Activated CD4-positive, alpha-beta T cell treated with anti-CD3 and anti-CD28 coated beads, Interleukin-2, Interleukin-6, amounts not matched to agents 100 ng/mL and 50 ng/mL, durations not matched to agents 16 hours and 8 hours (primary cell): Measurements from ENCODE around the gene P3H3.

ENCODE experiments used
- DNase-seq: peaks from one replicate; pipeline ENCODE4 v3.0.0-alpha.2; 2020

Gene P3H3

DNA sequence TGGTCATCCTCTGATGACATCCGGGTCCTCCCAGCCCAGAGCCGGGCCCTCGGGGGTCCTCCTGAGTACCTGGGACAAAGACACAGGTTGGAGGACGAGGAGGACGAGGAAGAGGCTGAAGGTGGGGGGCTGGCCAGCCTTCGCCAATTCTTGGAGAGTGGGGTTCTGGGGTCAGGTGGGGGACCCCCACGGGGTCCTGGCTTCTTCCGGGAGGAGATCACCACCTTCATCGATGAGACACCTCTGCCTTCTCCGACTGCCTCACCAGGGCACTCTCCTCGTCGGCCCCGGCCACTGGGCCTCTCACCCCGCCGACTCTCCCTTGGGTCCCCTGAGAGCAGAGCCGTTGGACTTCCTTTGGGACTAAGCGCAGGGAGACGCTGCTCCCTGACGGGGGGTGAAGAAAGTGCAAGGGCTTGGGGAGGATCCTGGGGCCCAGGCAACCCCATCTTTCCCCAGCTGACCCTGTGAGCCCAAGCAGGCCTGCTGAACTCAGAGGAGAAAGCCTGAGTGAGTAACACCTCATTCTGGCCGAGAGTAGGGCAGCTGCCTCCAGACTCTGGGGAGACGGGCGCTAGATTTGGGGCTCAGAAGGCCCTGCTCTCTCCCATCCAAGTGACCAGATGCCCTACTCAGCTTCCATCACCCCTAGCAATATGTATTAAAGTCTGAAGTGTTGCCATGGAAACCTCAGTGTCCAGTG, 1.3 kb upstream of the P3H3 start:
- DNase-seq: no peak

DNA sequence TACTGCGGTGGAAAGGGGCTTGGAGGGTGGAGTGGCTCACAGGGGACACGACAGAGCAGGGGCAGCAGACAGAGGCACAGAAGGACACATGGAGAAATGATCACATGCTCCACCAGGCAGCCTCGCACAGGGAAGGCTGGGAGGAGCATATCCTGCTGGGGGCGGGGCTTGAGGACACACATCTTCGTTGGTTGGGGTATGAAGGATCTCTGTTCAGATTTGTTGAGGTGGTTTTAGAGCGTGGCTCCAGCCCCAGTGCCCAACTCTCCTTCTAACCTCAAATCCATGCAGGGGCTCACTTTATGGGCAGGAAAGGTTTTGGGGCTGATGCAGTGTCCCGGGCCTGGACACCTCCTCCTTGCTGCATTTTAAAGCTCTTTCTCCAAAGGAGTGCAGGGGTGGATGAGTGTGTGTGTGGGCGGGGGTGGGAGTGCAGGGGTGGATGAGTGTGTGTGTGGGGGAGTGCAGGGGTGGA, 733 bp upstream of the P3H3 start:
- DNase-seq: peak; percentile 50

DNA sequence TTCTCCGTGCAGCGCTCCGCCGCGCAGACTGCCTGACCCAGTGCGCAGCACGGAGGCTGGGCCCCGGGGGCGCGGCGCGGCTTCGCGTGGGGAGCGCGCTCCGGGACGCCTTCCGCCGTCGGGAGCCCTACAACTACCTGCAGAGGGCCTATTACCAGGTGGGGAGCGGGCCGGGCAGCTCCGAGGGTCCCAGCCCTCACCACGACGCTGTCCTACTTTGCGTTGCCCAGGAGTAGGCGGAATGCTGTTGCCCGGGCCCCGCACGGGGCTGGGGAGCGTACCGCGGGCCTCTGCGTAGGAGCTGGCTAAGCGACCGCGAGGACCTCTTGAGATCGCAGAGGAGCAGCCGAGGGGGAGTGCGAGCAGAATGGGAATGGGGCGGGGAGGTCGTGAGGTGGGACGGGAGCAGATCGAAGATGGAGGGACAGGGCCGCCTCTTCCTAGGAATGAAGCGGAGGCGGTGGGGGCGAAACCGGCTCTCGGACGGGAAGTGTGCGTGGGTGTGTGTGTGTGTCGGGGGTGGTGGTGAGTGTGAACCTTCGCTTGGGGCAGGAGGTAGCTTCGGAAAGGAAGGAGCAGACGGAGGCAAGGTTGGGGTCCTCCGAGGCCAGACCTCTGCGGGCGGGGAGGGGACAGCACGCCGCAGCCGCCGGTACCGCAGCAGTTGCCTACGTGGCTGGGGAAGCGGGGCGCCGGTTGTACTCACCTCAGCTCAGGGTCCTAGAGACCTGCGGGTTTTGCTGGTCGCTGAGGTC, 751 bp downstream of the P3H3 start:
- DNase-seq: no peak

DNA sequence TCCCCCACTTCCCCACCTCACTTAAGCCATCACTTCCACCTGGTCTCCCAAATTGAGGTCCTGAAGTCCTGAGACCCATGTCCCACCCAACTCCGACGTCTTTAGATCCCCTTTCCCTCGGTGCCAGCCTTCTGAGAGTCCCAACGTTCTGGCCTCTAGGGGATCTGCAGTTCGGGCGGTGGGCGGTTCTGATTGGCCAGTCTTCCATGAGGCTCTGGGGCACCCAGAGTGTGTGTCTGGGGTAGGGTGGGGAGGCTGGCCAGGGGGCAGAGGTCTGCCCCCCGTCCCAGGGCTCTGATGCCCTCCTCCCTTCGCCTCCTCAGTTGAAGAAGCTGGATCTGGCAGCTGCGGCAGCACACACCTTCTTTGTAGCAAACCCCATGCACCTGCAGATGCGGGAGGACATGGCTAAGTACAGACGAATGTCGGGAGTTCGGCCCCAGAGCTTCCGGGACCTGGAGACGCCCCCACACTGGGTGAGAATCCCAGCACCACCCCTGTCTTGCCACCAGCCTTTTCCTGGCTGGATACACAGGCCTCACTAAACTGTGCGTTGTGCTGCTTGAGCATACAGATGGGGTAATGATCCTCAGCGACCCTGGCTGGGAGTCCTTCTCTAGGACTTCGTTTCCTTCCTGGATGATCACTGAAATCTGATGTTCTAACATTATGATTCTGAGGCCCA, 1.5 kb downstream of the P3H3 start:
- no peak for DNase-seq

DNA sequence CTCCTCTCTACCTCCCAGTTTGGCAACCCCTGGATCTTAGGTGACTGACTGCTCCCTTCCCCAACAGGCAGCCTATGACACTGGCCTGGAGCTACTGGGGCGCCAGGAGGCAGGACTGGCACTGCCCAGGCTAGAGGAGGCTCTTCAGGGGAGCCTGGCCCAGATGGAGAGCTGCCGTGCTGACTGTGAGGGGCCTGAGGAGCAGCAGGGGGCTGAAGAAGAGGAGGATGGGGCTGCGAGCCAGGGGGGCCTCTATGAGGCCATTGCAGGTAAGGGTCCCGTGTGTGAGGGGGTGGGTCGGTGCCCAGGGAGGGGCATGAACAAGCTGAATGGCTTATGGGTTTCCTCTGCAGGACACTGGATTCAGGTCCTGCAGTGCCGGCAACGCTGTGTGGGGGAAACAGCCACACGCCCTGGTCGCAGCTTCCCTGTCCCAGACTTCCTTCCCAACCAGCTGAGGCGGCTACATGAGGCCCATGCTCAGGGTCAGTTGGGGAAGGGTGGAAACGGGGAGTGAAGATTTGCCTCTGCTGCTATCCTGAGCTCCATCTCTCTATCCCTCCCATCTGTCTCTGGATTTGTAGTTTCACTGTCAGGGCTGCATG, 2.2 kb downstream of the P3H3 start:
- no peak for DNase-seq

DNA sequence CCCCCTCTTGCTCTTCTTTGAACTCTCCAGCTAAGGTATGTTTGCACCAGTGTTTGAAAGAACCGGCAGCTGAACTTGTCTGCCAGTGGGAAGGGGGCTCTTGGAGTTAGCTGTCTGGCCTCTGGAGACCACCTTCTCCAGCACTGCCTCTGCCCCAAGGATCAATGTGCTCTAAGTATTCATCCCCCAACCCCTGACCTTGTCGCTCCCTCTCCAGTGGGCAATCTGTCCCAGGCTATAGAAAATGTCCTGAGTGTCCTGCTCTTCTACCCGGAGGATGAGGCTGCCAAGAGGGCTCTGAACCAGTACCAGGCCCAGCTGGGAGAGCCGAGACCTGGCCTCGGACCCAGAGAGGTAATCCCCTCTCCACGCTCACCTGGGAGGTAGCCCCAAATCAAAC, 2.8 kb downstream of the P3H3 start:
- no peak for DNase-seq

DNA sequence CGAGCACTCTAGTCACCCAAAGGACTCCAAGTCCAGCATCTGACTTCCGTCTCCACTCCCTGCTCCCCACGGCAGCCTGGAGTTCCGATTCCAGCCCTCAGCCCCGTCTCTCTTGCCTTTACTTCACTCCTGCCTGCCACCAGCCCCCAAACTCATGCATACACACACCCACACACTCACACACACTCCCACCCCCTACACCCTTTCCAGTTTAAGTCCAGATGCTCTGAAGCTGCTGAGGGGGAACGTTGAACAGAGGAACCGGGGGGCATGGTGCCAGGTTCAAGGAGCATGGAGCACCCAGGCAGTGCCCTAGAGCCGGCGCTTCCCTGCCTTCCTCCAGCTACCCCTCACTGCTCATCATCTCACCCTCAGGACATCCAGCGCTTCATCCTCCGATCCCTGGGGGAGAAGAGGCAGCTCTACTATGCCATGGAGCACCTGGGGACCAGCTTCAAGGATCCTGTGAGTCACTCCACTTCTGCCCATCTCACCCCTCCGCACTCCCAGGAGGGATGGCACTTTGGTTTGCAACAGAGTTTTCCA, 3.3 kb downstream of the P3H3 start:
- no peak for DNase-seq

DNA sequence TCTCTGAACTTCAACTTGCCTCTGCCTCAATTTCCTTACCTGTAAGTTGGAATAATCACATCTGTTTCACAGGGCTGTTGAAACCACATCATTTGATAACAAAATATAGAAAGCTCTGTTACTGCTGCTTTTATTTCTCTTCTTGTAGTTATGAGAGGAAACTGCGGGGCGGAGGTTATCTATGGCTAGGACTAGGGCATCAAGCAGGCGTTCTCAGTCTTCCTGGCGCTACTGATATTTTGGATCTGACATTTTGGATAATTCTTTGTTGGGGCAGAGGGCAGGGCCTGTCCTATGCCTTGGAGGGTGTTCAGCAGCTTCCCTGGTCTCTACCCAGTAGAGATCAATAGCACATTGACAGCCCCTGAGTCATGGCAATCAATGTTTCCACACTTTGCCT, 3.9 kb downstream of the P3H3 start:
- DNase-seq: no peak

DNA sequence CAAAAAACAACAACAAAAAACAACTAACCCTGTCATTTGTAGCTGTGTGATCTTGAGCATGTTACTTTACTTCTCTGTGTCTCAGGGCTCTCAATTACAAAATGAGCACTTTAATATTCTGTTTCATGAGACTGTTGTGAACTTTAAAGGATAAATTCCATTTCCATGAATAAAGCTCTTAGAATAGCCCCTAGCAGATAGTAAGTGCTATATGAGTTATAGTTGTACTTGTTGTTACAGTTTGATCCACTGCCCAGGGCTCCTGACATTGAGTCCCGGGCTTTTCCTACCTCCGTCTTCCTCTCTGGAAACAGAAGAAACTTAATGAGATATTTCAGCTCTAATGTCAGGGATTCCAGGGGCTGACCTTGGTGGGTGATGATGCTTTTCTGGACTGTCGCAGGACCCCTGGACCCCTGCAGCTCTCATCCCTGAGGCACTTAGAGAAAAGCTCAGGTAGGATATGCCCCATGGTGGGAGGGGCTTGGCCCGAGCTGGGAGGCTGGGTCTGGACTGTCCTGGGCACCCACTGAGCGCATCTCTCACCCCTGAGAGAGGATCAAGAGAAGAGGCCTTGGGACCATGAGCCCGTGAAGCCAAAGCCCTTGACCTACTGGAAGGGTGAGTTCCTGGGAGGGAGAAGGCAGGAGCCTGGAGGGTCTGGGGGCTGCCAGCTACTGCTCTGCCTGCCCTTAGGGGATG, 5.1 kb downstream of the P3H3 start:
- no peak for DNase-seq

DNA sequence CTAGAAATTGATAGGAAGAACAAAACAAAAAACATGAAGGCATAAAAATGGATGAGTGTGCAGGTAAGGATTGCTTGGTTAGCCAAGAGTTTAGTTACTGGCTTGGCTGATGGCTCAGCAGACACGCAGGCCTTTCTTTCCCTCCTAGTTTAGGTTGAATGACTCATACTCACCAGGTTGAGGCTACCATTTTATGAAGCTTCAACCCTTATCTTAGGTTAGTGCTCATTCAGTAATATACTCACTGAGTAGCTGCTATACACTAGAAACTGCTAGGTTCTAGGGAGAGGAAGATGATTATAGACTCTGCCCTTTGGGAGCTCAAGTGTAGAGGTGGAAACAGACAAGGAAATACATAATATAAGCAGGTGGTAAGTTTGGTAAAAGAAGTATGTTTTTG, 6.0 kb downstream of the P3H3 start:
- no peak for DNase-seq

DNA sequence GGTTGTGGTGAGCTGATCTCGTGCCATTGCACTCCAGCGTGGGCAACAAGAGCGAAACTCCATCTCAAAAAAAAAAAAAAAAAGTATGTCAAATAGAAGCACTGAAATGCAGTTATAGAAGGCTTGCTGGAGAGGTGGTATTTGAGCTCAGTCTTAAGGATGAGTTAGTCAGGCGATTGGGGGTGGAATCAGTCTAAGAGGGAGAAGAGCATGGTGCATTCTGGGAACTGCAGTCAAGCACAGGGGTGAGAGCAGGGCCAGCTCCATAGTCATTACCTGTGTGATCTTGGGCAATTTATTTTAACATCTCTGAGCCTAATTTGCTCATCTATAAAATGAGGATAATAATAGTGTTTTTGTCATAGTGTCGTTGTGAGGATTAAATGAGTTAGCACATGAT, 6.7 kb downstream of the P3H3 start:
- DNase-seq: no peak

DNA sequence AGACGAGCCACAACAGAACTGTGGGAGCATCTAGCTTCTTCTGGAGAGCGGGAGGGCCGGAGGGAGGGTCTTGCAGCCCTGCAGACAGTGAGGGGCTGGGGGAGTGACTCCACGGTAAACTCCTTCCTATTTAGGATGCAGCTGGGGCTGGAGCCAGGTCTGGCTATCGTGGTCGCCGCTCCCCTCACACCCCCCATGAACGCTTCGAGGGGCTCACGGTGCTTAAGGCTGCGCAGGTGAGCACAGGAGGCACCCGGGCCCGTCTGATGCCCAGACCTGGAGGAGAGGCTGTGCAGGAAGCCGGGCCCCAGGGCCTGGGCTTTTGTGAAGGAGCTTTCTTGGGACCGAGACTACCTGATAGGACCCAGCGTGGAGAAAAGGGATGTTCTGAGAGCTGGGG, 8.6 kb downstream of the P3H3 start:
- DNase-seq: no peak

DNA sequence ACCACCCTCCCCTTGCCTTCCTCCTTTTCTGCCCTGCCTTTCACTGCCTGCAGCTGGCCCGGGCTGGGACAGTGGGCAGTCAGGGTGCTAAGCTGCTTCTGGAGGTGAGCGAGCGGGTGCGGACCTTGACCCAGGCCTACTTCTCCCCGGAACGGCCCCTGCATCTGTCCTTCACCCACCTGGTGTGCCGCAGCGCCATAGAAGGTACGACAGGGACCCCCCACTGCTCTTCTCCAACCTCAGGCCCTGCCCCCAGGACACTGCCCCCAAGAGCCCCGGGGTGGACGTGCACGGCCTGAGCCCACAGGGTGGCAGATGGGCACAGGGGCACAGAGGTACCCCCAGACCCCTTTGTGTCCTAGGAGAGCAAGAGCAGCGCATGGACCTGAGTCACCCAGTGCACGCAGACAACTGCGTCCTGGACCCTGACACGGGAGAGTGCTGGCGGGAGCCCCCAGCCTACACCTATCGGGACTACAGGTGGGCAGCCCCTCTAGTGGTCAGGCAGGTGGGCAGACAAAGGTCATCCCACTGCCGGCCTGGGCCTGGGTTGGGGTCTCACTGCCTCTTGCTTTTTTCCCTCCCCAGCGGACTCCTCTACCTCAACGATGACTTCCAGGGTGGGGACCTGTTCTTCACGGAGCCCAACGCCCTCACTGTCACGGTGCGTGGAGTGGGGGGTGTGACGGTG, 9.3 kb downstream of the P3H3 start:
- DNase-seq: no peak

DNA sequence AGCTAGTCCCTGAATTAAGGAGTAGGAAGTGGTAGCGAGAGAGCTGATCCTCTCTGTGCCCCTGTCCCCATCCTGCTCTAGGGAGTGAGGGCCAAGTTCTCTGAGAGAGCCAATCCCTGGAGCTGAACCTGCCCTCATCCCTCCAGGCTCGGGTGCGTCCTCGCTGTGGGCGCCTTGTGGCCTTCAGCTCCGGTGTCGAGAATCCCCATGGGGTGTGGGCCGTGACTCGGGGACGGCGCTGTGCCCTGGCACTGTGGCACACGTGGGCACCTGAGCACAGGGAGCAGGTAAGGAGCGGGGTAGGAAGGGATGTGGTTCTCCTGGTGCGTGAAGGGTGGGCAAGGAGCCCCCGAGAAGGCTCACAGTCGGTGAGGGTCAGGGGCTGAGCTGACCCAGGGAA, 10.6 kb downstream of the P3H3 start:
- DNase-seq: no peak

DNA sequence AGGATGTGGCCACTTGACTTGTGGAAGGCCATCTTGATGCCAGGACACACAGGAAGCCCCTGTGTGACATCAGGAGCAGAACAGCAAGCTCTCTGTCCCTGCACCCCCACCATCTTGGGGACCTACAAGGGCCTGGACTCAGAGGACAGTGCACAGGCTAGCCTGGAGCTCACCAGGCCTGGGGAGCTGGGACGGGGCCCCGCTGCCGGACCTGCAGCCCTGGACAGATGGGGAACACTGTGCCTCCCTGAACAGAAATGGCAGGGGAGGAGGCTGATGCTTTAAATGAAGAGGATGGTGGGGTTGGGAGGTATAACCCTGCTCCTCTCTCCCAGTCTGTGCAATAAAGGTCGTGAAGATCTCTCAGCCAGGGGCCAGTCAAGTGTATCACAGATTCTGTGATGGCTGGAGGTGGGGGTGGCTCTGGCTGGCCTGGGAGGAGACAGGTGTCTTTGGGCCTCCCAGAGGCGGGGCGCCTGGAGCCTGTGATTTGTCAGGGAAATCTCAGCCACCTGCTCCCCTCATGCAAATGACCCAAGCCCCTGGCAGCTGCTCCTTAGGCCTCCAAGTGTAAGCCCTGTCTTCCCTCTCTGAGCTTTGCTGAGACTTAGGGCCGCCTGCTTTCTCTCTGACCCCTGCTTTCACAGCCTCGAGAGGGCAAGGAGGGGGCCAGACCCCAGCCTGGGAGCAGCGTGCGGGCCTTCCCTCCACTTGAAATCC, 11.4 kb downstream of the P3H3 start:
- DNase-seq: no peak

DNA sequence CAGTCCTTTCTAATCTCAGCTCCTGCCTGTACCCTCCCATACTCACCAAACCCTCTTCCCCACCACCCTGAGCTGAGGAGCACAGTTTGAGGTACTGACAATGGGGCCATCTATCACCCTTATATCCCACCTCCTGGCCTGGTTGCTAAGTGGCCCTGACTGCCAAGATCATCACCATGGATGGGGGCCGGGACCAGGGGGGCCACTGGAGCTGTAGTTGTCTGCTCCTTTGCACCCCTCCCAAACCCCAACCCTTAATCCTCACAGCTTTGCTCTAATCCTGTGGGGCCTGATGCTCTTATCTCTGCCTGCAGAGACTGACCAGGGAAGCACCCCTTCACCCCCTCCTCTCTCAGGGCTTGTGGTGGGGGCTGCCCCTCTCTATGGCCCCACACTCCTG, 12.1 kb downstream of the P3H3 start:
- DNase-seq: no peak

DNA sequence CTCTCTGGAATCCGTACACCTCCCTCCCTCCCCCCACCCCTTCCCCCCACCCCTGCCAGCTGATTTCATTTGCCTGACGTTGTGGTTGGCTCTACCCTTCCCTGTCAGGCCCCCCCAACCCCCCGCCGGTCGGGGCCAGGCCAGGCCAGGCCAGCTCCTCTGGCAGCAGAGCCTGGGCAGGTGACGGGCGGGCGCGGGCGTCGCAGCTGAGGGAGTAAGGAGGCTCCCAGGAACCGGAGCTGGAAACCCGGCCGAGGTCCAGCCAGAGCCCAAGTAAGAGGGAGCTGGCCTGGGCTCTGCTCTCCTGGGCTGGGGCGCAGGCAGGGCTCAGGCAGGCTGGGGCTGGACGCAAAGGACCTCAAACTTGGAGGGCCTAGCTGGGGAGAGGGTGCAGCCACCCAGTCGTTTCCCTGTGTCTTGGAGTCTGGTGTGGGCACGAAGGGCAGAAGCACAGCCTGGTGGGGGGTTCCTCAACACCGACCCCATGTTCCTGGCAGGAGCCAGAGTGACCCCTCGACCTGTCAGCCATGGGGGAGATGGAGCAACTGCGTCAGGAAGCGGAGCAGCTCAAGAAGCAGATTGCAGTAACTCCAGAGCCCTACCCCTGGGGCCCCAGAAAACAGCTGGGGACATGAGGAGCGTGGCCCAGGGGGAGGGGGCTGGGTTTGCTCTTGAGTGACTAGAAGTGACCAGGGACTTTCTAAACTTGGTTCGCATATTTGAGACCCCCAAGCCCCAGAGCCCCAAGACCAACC, 12.7 kb downstream of the P3H3 start, which contains the start of gene GNB3:
GNB3 (plus strand) TSS at position 165 of the 755 bp plus-strand sequence; CDS start at position 528, 363 bp downstream.
- DNase-seq: no peak

DNA sequence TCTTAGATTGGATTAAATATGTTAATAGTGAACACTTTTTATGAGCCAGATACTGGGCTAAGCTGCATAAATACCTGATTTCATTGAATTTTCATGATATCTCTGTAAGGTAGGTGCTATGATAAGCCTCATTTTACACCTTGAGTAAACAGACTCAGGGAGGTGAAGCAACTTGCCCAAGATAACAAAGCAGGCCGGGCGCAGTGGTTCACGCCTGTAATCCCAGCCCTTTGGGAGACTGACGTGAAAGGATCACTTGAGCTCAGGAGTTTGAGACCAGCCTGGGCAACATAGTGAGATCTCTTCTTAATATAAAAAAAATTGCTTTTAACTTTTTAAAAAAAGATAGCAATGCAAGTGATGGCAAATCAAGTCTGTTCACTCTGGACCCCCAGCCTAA, 13.9 kb downstream of the P3H3 start:
- DNase-seq: no peak

DNA sequence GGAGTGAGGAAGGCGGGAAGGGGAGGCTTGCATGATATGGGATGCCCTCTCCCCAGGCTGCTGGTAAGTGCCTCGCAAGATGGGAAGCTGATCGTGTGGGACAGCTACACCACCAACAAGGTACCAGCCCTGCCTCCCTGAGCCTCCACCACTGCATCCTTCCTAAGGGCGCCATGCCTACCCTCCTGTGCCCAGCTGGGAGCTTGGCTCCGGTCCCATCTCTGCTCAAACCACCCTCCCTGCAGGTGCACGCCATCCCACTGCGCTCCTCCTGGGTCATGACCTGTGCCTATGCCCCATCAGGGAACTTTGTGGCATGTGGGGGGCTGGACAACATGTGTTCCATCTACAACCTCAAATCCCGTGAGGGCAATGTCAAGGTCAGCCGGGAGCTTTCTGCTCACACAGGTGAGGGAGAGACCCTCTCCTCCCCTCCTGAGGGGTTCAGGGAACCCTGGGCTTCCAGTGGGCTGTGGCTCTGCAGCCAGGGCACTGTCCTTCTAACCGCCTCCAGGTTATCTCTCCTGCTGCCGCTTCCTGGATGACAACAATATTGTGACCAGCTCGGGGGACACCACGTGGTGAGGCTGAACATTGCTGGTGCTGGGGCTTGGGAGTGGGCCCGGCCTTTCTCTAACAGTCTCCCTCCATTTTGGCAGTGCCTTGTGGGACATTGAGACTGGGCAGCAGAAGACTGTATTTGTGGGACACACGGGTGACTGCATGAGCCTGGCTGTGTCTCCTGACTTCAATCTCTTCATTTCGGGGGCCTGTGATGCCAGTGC, 15.1 kb downstream of the P3H3 start:
- no peak for DNase-seq

DNA sequence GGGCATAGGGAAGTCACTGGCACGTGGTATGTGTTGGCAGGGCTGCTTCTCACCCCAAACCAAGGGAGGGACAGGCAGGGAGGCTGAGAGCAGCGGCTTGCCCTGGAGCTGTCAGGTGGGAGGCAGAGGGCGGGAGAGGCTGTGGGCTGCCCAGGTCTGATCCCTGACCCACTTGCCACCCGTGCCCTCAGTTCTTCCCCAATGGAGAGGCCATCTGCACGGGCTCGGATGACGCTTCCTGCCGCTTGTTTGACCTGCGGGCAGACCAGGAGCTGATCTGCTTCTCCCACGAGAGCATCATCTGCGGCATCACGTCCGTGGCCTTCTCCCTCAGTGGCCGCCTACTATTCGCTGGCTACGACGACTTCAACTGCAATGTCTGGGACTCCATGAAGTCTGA, 17.2 kb downstream of the P3H3 start:
- no peak for DNase-seq
